ENCODE measurements around the gene PABPC1L.

- TF ChIP-seq, protein P1, sequence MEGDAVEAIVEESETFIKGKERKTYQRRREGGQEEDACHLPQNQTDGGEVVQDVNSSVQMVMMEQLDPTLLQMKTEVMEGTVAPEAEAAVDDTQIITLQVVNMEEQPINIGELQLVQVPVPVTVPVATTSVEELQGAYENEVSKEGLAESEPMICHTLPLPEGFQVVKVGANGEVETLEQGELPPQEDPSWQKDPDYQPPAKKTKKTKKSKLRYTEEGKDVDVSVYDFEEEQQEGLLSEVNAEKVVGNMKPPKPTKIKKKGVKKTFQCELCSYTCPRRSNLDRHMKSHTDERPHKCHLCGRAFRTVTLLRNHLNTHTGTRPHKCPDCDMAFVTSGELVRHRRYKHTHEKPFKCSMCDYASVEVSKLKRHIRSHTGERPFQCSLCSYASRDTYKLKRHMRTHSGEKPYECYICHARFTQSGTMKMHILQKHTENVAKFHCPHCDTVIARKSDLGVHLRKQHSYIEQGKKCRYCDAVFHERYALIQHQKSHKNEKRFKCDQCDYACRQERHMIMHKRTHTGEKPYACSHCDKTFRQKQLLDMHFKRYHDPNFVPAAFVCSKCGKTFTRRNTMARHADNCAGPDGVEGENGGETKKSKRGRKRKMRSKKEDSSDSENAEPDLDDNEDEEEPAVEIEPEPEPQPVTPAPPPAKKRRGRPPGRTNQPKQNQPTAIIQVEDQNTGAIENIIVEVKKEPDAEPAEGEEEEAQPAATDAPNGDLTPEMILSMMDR (IDR thresholded peaks at IDR 0.05; ENCODE audit: low read depth, low read length): no peak
- TF ChIP-seq POLR2A (IDR thresholded peaks at IDR 0.05; ENCODE audit: extremely low read depth, insufficient read length) (no peak), MAX (IDR thresholded peaks at IDR 0.05; ENCODE audit: low read depth, low read length) (peak; percentile 56; the same call in 1 of the 2 replicates), MYC (IDR thresholded peaks at IDR 0.05; ENCODE audit: low read depth, low read length) (no peak)
These were observed 57.4 kb downstream of the PABPC1L start for GRCh38 chr20:44967207-44967807.

Measured in NB4 (cell line).